Measurements from ENCODE around the gene SFT2D1.

- no peak for TF ChIP-seq CTCF (IDR thresholded peaks at IDR 0.05)
- TF ChIP-seq POLR2A (IDR thresholded peaks at IDR 0.05): no peak
- no peak for TF ChIP-seq POLR2AphosphoS5 (IDR thresholded peaks at IDR 0.05; ENCODE audit: insufficient read depth in 1 of 2, low read depth in 1 of 2)
These were observed 46.1 kb downstream of the SFT2D1 start for GRCh38 chr6:166296035-166296883.
